HepG2 (cell line): ENCODE measurements around the gene GRIK3. TPM values are rescaled to one million over a fixed set of nuclear protein-coding genes. Genes with fewer than 3 reads are reported as not detected.

Experiments used
- ASH2L ChIP-seq: fragments of 300-600, 200-600 bp; sonication (generic); IDR thresholded peaks from 2 replicates; pipeline ENCODE4 v1.7.0; 2017; ENCODE audit warnings: low read depth, mild to moderate bottlenecking, moderate library complexity, mixed read lengths, low read length; ENCODE audit not compliant: insufficient read length
- CHD4 ChIP-seq: fragments of 200-600 bp; sonication (generic); IDR thresholded peaks from 2 replicates; pipeline ENCODE4 v1.7.0; 2017; ENCODE audit warnings: mild to moderate bottlenecking, low read length, borderline replicate concordance
- ELF3 ChIP-seq: IDR thresholded peaks from 2 replicates; pipeline ENCODE4 v1.6.1; 2016; ENCODE audit warnings: missing genetic modification reagents, missing compliant biosample characterization
- FOSL2 ChIP-seq: sonication (generic); formaldehyde crosslinking; IDR thresholded peaks from 2 replicates; pipeline ENCODE4 v1.4.0; 2020; ENCODE audit warnings: missing genetic modification reagents
- FOXP1 ChIP-seq, 2 experiments: fragments of 450-650 bp in 1 of 2; IDR thresholded peaks; 2 replicates each; pipeline ENCODE4 v1.6.1; 2017 to 2018; ENCODE audit warnings: antibody characterized with exemption in 1 of 2
- NFE2L1 ChIP-seq: sonication (generic); formaldehyde crosslinking; IDR thresholded peaks from 2 replicates; pipeline ENCODE4 v1.4.0; 2020; ENCODE audit warnings: missing genetic modification reagents, mild to moderate bottlenecking, borderline replicate concordance
- NRL ChIP-seq: sonication (generic); formaldehyde crosslinking; IDR thresholded peaks from 2 replicates; pipeline ENCODE4 v1.5.0; 2020; ENCODE audit warnings: missing genetic modification reagents, mild to moderate bottlenecking, moderate library complexity, borderline replicate concordance
- RFX5 ChIP-seq: IDR thresholded peaks from 2 replicates; pipeline ENCODE4 v1.6.1; 2011; ENCODE audit warnings: low read depth, low read length, improper control_type of control experiment
- SALL1 ChIP-seq: sonication (generic); formaldehyde crosslinking; IDR thresholded peaks from 2 replicates; pipeline ENCODE4 v1.8.0; 2022; ENCODE audit warnings: mild to moderate bottlenecking, missing genetic modification reagents
- SMAD9 ChIP-seq: sonication (generic); formaldehyde crosslinking; IDR thresholded peaks from 2 replicates; pipeline ENCODE4 v1.5.1; 2020; ENCODE audit warnings: mild to moderate bottlenecking, missing genetic modification reagents
- SNAI1 ChIP-seq: sonication (generic); formaldehyde crosslinking; IDR thresholded peaks from 2 replicates; pipeline ENCODE4 v1.5.0; 2020; ENCODE audit warnings: mild to moderate bottlenecking, missing genetic modification reagents, borderline replicate concordance
- THAP11 ChIP-seq: IDR thresholded peaks from 2 replicates; pipeline ENCODE4 v1.6.1; 2016; ENCODE audit warnings: missing biosample characterization, missing genetic modification reagents
- WIZ ChIP-seq: sonication (generic); formaldehyde crosslinking; IDR thresholded peaks from 2 replicates; pipeline ENCODE4 v1.5.1; 2020; ENCODE audit warnings: mild to moderate bottlenecking, missing genetic modification reagents
- ZBTB20 ChIP-seq: sonication (generic); formaldehyde crosslinking; IDR thresholded peaks from 2 replicates; pipeline ENCODE4 v1.8.1; 2023; ENCODE audit warnings: missing genetic modification reagents, low read depth, mild to moderate bottlenecking, borderline replicate concordance
- ZNF441 ChIP-seq: sonication (generic); formaldehyde crosslinking; IDR thresholded peaks from 2 replicates; pipeline ENCODE4 v1.7.0; 2021; ENCODE audit warnings: missing genetic modification reagents, borderline replicate concordance
- ZNF547 ChIP-seq: sonication (generic); formaldehyde crosslinking; IDR thresholded peaks from 2 replicates; pipeline ENCODE4 v1.5.1; 2020; ENCODE audit warnings: mild to moderate bottlenecking, missing genetic modification reagents
- ZNF678 ChIP-seq: sonication (generic); formaldehyde crosslinking; IDR thresholded peaks from 2 replicates; pipeline ENCODE4 v1.4.0; 2020; ENCODE audit warnings: mild to moderate bottlenecking, missing genetic modification reagents
- polyA plus RNA-seq, 8 experiments: library from polyadenylated mRNA; depleted of rRNA in 3 of 8; stranded (reverse) in 7 of 8; unstranded in 1 of 8; fragments of >200 nt; fragmentation: Illumina TruSeq in 4 of 8; extraction: Trizol in 4 of 8; gene quantifications; 2 replicates each; pipeline versions ENCODE4 v1.2.1 to v1.2.3, GENCODE V29; 2011 to 2016; ENCODE audit warnings: low read depth in 4 of 8, missing spikeins in 1 of 8, mixed read lengths in 1 of 8; ENCODE audit not compliant: insufficient read depth in 1 of 8
- total RNA-seq, 5 experiments: library from RNA; depleted of rRNA; stranded (reverse); fragments of >200 nt; fragmentation: Illumina TruSeq; extraction: Trizol; gene quantifications; 2 replicates each; pipeline ENCODE4 v1.2.3, GENCODE V29; 2016; ENCODE audit warnings: low read depth in 1 of 5
- TF ChIP-seq, protein P1 (sequence below), 2 experiments: sonication (generic) in 1 of 2; formaldehyde crosslinking in 1 of 2; IDR thresholded peaks; 2 replicates each; pipeline versions ENCODE4 v1.4.0 to v1.6.1; 2016 to 2020; ENCODE audit warnings: borderline replicate concordance in 1 of 2, low read depth in 1 of 2, mild to moderate bottlenecking in 1 of 2, missing genetic modification reagents in 1 of 2
- TF ChIP-seq, protein P2 (sequence below): sonication (generic); formaldehyde crosslinking; IDR thresholded peaks from 2 replicates; pipeline ENCODE4 v1.8.0; 2022; ENCODE audit warnings: mild to moderate bottlenecking, missing genetic modification reagents; ENCODE audit not compliant: insufficient replicate concordance
- TF ChIP-seq, protein P3 (sequence below): sonication (generic); formaldehyde crosslinking; IDR thresholded peaks from 2 replicates; pipeline ENCODE4 v1.5.0; 2020; ENCODE audit warnings: mild to moderate bottlenecking, missing genetic modification reagents, borderline replicate concordance

GRIK3 gene
- total and polyA plus RNA-seq, 2 of the 13 experiments (the other 11 are each of a cell fraction or from before 2014, with no cell fraction given): not detected

DNA sequence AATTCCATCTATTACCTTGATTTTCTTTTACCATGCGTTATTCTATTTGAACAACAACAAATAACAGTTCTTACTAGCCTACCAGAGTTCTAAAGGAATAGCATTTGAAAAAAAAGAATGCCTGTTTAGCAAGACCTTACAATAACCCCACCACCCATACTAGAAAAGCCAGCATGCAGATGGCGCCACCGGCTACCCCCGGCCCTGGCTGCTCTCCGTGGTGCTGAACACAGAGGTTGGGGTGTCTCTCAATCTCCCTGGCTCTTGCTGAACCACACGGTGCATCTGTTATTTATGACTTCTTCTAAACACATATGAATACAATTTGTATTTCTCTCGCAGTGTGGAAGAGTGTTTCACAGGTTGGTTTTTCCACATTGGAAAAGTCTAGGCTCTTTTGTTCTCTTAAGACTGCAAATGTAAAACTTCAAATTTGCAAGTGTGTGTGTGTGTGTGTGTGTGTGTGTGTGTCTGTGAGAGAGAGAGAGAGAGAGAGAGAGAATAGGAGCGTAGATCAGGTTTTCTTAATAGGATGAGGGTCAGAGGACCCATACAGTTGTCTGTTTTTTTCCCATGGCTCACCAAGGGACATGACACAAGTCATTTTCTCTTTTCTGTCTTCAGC, 13.6 kb downstream of the GRIK3 start (continued):
- TF ChIP-seq, protein P1, sequence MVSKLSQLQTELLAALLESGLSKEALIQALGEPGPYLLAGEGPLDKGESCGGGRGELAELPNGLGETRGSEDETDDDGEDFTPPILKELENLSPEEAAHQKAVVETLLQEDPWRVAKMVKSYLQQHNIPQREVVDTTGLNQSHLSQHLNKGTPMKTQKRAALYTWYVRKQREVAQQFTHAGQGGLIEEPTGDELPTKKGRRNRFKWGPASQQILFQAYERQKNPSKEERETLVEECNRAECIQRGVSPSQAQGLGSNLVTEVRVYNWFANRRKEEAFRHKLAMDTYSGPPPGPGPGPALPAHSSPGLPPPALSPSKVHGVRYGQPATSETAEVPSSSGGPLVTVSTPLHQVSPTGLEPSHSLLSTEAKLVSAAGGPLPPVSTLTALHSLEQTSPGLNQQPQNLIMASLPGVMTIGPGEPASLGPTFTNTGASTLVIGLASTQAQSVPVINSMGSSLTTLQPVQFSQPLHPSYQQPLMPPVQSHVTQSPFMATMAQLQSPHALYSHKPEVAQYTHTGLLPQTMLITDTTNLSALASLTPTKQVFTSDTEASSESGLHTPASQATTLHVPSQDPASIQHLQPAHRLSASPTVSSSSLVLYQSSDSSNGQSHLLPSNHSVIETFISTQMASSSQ (IDR thresholded peaks at IDR 0.05; ENCODE audit: low read depth): no peak
- TF ChIP-seq, protein P1 (CRISPR knock-in tag; IDR thresholded peaks at IDR 0.05; ENCODE audit: borderline replicate concordance): no peak
- TF ChIP-seq CHD4 (no peak), NFE2L1 (CRISPR knock-in tag) (no peak), FOXP1 (IDR thresholded peaks at IDR 0.05) (no peak), FOXP1 (CRISPR knock-in tag; IDR thresholded peaks at IDR 0.05) (no peak), ASH2L (no peak), ZBTB20 (no peak), SNAI1 (CRISPR knock-in tag) (no peak), ZNF441 (0 out of 2 replicates have a peak, but pooled peaks have one; percentile 29), SMAD9 (CRISPR knock-in tag) (no peak), FOSL2 (no peak), ZNF547 (CRISPR knock-in tag) (no peak), NRL (CRISPR knock-in tag) (no peak), SALL1 (CRISPR knock-in tag) (peak; percentile 58), WIZ (CRISPR knock-in tag) (peak; percentile 32; the same call in 1 of the 2 replicates), ZNF678 (CRISPR knock-in tag) (no peak), RFX5 (no peak), ELF3 (CRISPR knock-in tag) (0 out of 2 replicates have a peak, but pooled peaks have one; percentile 19), THAP11 (no peak)
- TF ChIP-seq, protein P2, sequence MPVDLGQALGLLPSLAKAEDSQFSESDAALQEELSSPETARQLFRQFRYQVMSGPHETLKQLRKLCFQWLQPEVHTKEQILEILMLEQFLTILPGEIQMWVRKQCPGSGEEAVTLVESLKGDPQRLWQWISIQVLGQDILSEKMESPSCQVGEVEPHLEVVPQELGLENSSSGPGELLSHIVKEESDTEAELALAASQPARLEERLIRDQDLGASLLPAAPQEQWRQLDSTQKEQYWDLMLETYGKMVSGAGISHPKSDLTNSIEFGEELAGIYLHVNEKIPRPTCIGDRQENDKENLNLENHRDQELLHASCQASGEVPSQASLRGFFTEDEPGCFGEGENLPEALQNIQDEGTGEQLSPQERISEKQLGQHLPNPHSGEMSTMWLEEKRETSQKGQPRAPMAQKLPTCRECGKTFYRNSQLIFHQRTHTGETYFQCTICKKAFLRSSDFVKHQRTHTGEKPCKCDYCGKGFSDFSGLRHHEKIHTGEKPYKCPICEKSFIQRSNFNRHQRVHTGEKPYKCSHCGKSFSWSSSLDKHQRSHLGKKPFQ: no peak
- TF ChIP-seq, protein P3, sequence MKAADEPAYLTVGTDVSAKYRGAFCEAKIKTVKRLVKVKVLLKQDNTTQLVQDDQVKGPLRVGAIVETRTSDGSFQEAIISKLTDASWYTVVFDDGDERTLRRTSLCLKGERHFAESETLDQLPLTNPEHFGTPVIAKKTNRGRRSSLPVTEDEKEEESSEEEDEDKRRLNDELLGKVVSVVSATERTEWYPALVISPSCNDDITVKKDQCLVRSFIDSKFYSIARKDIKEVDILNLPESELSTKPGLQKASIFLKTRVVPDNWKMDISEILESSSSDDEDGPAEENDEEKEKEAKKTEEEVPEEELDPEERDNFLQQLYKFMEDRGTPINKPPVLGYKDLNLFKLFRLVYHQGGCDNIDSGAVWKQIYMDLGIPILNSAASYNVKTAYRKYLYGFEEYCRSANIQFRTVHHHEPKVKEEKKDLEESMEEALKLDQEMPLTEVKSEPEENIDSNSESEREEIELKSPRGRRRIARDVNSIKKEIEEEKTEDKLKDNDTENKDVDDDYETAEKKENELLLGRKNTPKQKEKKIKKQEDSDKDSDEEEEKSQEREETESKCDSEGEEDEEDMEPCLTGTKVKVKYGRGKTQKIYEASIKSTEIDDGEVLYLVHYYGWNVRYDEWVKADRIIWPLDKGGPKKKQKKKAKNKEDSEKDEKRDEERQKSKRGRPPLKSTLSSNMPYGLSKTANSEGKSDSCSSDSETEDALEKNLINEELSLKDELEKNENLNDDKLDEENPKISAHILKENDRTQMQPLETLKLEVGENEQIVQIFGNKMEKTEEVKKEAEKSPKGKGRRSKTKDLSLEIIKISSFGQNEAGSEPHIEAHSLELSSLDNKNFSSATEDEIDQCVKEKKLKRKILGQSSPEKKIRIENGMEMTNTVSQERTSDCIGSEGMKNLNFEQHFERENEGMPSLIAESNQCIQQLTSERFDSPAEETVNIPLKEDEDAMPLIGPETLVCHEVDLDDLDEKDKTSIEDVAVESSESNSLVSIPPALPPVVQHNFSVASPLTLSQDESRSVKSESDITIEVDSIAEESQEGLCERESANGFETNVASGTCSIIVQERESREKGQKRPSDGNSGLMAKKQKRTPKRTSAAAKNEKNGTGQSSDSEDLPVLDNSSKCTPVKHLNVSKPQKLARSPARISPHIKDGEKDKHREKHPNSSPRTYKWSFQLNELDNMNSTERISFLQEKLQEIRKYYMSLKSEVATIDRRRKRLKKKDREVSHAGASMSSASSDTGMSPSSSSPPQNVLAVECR (CRISPR knock-in tag): no peak
